Adrenal gland (tissue), 12 donors: ENCODE measurements around the gene SLC37A1. TPM values are rescaled to one million over a fixed set of nuclear protein-coding genes. Genes with fewer than 3 reads are reported as not detected.
A peak's percentile ranks its signal among the peaks of the same experiment; 100 is the strongest.

Experiments
- DNase-seq, 7 donors: peaks; one replicate each; pipeline ENCODE4 v3.0.0-alpha.2; 2019 to 2020
- H3K27ac ChIP-seq, 5 donors: fragments of 200-600 bp; sonication (generic) in 4 of 5; 1 replicate in 3 of 5; 2 replicates in 2 of 5; pipeline versions ENCODE4 v1.5.1 to v1.8.0; 2016 to 2020; ENCODE audit warnings: mild to moderate bottlenecking in 1 of 5
- H3K27me3 ChIP-seq: fragments of 200-600 bp; 2 replicates; pipeline ENCODE4 v1.8.0; 2021
- H3K36me3 ChIP-seq, 2 donors: fragments of 200-600 bp; replicated peaks in 1 of 2; 1 replicate in 1 of 2; 2 replicates in 1 of 2; pipeline versions ENCODE4 v1.5.1 to v1.8.0; 2018 to 2022
- H3K4me1 ChIP-seq, 2 donors: fragments of 200-600 bp; replicated peaks in 1 of 2; 1 replicate in 1 of 2; 2 replicates in 1 of 2; pipeline versions ENCODE4 v1.5.1 to v1.8.0; 2018 to 2021
- H3K4me3 ChIP-seq, 4 donors: fragments of 200-600 bp; sonication (generic) in 3 of 4; one replicate each; pipeline ENCODE4 v1.5.1; 2016 to 2018
- H3K9me3 ChIP-seq, 3 donors: fragments of 200-600 bp; sonication (generic) in 1 of 3; replicated peaks in 1 of 3; 1 replicate in 2 of 3; 2 replicates in 1 of 3; pipeline versions ENCODE4 v1.5.1 to v1.8.0; 2016 to 2021
- CTCF ChIP-seq, 6 experiments: fragments of 450-650 bp in 4 of 6; fragments of 200-600 bp in 2 of 6; sonication (generic) in 1 of 6; IDR thresholded peaks; 1 replicate in 5 of 6; 2 replicates in 1 of 6; pipeline versions ENCODE4 v1.5.1 to v1.8.0; 2016 to 2021; ENCODE audit warnings: antibody characterized with exemption in 6 of 6, mild to moderate bottlenecking in 2 of 6, moderate library complexity in 1 of 6
- POLR2A ChIP-seq, 2 donors: fragments of 450-650 bp; IDR thresholded peaks; one replicate each; pipeline ENCODE4 v1.6.1; 2017; ENCODE audit warnings: antibody characterized with exemption in 2 of 2, mild to moderate bottlenecking in 2 of 2, moderate library complexity in 1 of 2
- WGBS, 4 donors: extraction: QIAGEN DNeasy Blood & Tissue Kit in 2 of 4; methylation state at CpG; one replicate each; pipeline versions ENCODE4 v1.1.5 to v1.1.7; 2013 to 2017; 5-methylcytosine and 5-hydroxymethylcytosine counted together
- intact Hi-C, 2 donors: fragments of 100-400 bp; cut with DNase I; formaldehyde crosslinking; loops; one replicate each; pipeline versions ENCODE4 v1.14.1 to v1.15.0; 2022 to 2023
- polyA plus RNA-seq, 3 donors: library from polyadenylated mRNA; stranded (reverse); fragments of 200-250 nt in 2 of 3; fragments of 350-450 nt in 1 of 3; fragmentation: Illumina TruSeq in 1 of 3; extraction: RNeasy Lipid Tissue Mini Kit (QIAGEN cat#74804) in 1 of 3; gene quantifications; one replicate each; pipeline ENCODE4 v1.2.3, GENCODE V29; 2013 to 2014
- total RNA-seq, 9 donors: library from RNA; depleted of rRNA in 4 of 9; stranded (reverse); fragments of >200 nt in 4 of 9; fragments of 120-200 nt in 1 of 9; fragmentation: NEBNext Ultra II Directional in 1 of 9; extraction: Animal tissue kit (Norgen Biotek cat#: 25700) in 1 of 9; gene quantifications; one replicate each; pipeline versions ENCODE4 v1.1.0 to v1.2.4, GENCODE V29; 2013 to 2023
- donor health status: healthy with polysubstance abuse.
- donor health status: Bipolar disorder and iron deficiency.
- donor health status: DM: yes; HTN: yes; CAD: no.
- donor health status: DM: no; HTN: no; CAD: no.
- donor health status: DM: no; HTN: no; CAD: no.
- donor health status: DM: yes; HTN: yes; CAD: no.

The SLC37A1 gene
- total and polyA plus RNA-seq, 12 donors, result 4.8 to 27.2 (median 16.3) TPM

GRCh38 chr21:42542596-42542995 is 28.9 kb downstream of the SLC37A1 start:
- WGBS, 4 donors, result 92 to 96% (median 93%) methylated on average over 10 of the region's 10 CpGs
- DNase-seq, result no peak
- intact Hi-C loops, result loop anchor here in 1 of 2 donors (10.0 kb wide), 1 partner anchor 52 kb away; no protein-coding TSS in a partner anchor
- Histone ChIP-seq H3K9me3 (no peaks in the 10 kb centered on the region), H3K27me3 (no peaks in the 10 kb centered on the region), H3K36me3 (peaks cover 0 to 47% of the 10 kb centered on the region in 2 donors), H3K27ac (no peak overlapping the region), H3K4me1 (no peaks in the 10 kb centered on the region), H3K4me3 (no peak overlapping the region)
- TF ChIP-seq POLR2A (IDR thresholded peaks at IDR 0.05) (no peak), CTCF (IDR thresholded peaks at IDR 0.05) (no peak)

- WGBS, 4 donors, result 87 to 96% (median 89%) methylated on average over 22 to 25 of the region's 25 CpGs
- no peak for TF ChIP-seq POLR2A (IDR thresholded peaks at IDR 0.05)
- TF ChIP-seq CTCF (IDR thresholded peaks at IDR 0.05), result no peak
- no peaks in the 10 kb centered on the region for H3K4me1 ChIP-seq
- H3K27ac ChIP-seq, result no peak overlapping the region
- no peak for DNase-seq
- intact Hi-C loops, result loop anchor here in 1 of 2 donors (10.0 kb wide), 1 partner anchor 52 kb away; no protein-coding TSS in a partner anchor
- no peak overlapping the region for H3K4me3 ChIP-seq
- peaks cover 0 to 53% of the 10 kb centered on the region in 2 donors for H3K36me3 ChIP-seq
- H3K27me3 ChIP-seq, result no peaks in the 10 kb centered on the region
- H3K9me3 ChIP-seq, result no peaks in the 10 kb centered on the region
Observed at GRCh38 chr21:42543106-42543847, 29.6 kb downstream of the SLC37A1 start.

- Histone ChIP-seq H3K27ac (no peak overlapping the region), H3K9me3 (no peaks in the 10 kb centered on the region), H3K36me3 (peaks cover 0 to 58% of the 10 kb centered on the region in 2 donors), H3K4me1 (no peaks in the 10 kb centered on the region), H3K4me3 (no peak overlapping the region), H3K27me3 (no peaks in the 10 kb centered on the region)
- DNase-seq, result no peak
- TF ChIP-seq CTCF (IDR thresholded peaks at IDR 0.05) (no peak), POLR2A (IDR thresholded peaks at IDR 0.05) (no peak)
- intact Hi-C loops, result loop anchor here in 1 of 2 donors (10.0 kb wide), 1 partner anchor 50 kb away; no protein-coding TSS in a partner anchor
- WGBS, 4 donors, result 94 to 100% (median 95%) methylated on average over 6 to 8 of the region's 8 CpGs
Observed at GRCh38 chr21:42544544-42544943, 30.9 kb downstream of the SLC37A1 start.

- Histone ChIP-seq H3K36me3 (peaks cover 0 to 58% of the 10 kb centered on the region in 2 donors), H3K4me3 (no peak overlapping the region), H3K4me1 (no peaks in the 10 kb centered on the region), H3K27ac (peak overlapping the region in 1 of 5 donors; percentile 14), H3K27me3 (no peaks in the 10 kb centered on the region), H3K9me3 (no peaks in the 10 kb centered on the region)
- TF ChIP-seq CTCF (IDR thresholded peaks at IDR 0.05) (no peak), POLR2A (IDR thresholded peaks at IDR 0.05) (no peak)
- DNase-seq, result no peak
- intact Hi-C loops, result loop anchor here in 1 of 2 donors (10.0 kb wide), 1 partner anchor 49 kb away; no protein-coding TSS in a partner anchor
- 94 to 97% (median 96%) methylated on average over 4 of the region's 4 CpGs for WGBS, 4 donors
Observed at GRCh38 chr21:42545317-42545716, 31.7 kb downstream of the SLC37A1 start.
